ENCODE data around the gene TAF4.

Gene TAF4

DNA sequence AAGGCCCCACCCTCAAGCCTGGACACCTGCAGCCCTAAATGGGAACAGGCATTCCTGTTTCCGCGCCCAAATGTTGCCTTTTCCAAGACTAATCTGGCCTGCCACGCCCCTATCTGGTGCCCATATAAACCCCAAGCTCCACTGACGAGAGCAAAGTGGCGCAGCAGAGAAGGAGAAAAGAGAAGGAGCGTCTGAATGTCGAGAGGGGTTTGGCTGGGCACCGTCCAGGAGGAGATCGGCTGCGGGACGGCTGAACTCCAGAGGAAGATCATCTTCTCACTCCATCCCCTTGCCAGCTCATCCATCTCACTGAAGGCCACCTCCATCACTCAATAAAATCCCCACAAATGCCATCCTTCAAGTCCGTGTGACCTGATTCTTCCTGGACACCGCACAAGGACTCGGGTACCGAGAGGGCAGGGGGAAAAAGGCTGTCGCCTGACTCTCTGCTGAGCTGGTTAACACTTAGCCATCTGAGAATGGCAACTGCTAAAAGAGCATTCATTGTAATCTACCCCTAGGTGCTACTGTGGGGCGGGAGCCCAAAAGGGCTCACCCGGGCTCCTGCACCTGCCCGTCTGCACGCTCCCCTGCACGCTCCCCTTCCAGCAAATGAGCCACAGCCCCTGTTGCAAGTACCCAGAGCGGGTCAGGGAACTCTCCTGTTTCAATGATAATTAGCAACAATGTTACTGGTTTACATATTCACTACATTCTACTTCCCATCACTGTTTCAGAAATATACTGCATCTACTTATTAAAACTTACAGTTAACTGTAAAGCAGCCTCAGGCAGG, 23.5 kb downstream of the TAF4 start:
- no peak for TF ChIP-seq CTCF (conservative IDR thresholded peaks at IDR 0.05)
- TF ChIP-seq ZFX (IDR thresholded peaks at IDR 0.05): no peak
- H3K27ac ChIP-seq: no peak overlapping the region

- TF ChIP-seq CTCF (conservative IDR thresholded peaks at IDR 0.05) (no peak), ZFX (IDR thresholded peaks at IDR 0.05) (no peak)
- H3K27ac ChIP-seq: no peak overlapping the region
Observed at GRCh38 chr20:62040933-62041332, 24.7 kb downstream of the TAF4 start.

GRCh38 chr20:62040381-62040922, 25.2 kb downstream of the TAF4 start:
- H3K27ac ChIP-seq: no peak overlapping the region
- TF ChIP-seq ZFX (IDR thresholded peaks at IDR 0.05): no peak
- TF ChIP-seq CTCF (conservative IDR thresholded peaks at IDR 0.05): no peak

DNA sequence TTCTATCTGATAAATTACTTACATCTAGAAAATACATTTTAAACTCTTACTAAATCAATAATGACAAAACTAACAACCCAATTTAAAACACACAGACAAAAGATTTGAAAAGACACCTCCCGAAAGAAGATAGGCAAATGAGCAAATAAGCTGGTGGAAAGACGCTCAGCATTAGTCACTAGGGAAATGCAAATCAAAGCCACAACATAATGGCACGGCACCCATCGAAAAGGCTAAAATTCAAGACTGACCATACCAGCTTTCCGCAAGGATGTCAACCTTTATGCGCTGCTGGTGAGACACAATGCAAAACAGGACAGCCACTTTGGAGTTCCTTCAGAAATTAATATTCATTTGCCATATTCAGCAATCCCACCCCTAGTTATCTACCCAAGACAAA, 25.9 kb downstream of the TAF4 start:
- TF ChIP-seq CTCF (conservative IDR thresholded peaks at IDR 0.05) (no peak), ZFX (IDR thresholded peaks at IDR 0.05) (no peak)
- no peak overlapping the region for H3K27ac ChIP-seq

GRCh38 chr20:62032609-62033368, 32.9 kb downstream of the TAF4 start:
- TF ChIP-seq ZFX (IDR thresholded peaks at IDR 0.05) (no peak), CTCF (conservative IDR thresholded peaks at IDR 0.05) (no peak)

GRCh38 chr20:62031462-62032092, 34.1 kb downstream of the TAF4 start:
- TF ChIP-seq CTCF (conservative IDR thresholded peaks at IDR 0.05): no peak
- no peak for TF ChIP-seq ZFX (IDR thresholded peaks at IDR 0.05)
- H3K27ac ChIP-seq: no peak overlapping the region

More at GRCh38 chr20:62032609-62033368, 32.9 kb downstream of the TAF4 start:
- H3K27ac ChIP-seq: no peak overlapping the region

Data from C4-2B (cell line).